KMS-11 (cell line): ENCODE measurements around the gene SMURF1.

Experiments
- H2AFZ ChIP-seq: fragments of 200-600 bp; sonication (generic); 2 replicates; pipeline ENCODE4 v1.6.1; 2016; ENCODE audit warnings: antibody characterized with exemption, mixed run types, low read depth
- H3K27ac ChIP-seq: fragments of 200-600 bp; sonication (generic); 2 replicates; pipeline ENCODE4 v1.6.1; 2016; ENCODE audit warnings: mild to moderate bottlenecking, mixed run types
- H3K27me3 ChIP-seq: fragments of 200-600 bp; sonication (generic); 2 replicates; pipeline ENCODE4 v1.6.1; 2017; ENCODE audit warnings: mild to moderate bottlenecking, low read depth, mixed run types, moderate library complexity; ENCODE audit not compliant: insufficient read depth
- H3K36me3 ChIP-seq: fragments of 200-600 bp; sonication (generic); 2 replicates; pipeline ENCODE4 v1.6.1; 2017; ENCODE audit warnings: mild to moderate bottlenecking, mixed run types; ENCODE audit not compliant: insufficient read depth
- H3K4me1 ChIP-seq: fragments of 200-600 bp; sonication (generic); 2 replicates; pipeline ENCODE4 v1.6.1; 2016; ENCODE audit warnings: mild to moderate bottlenecking, low read depth, mixed run types; ENCODE audit not compliant: poor library complexity, severe bottlenecking
- H3K4me2 ChIP-seq: fragments of 200-600 bp; sonication (generic); 2 replicates; pipeline ENCODE4 v1.7.0; 2016; ENCODE audit warnings: mild to moderate bottlenecking, mixed run types
- H3K4me3 ChIP-seq: fragments of 200-600 bp; sonication (generic); IDR thresholded peaks from 2 replicates; pipeline ENCODE4 v1.6.1; 2017; ENCODE audit warnings: low read depth, low read length, mixed read lengths; ENCODE audit not compliant: insufficient read depth
- H3K79me2 ChIP-seq: fragments of 200-600 bp; sonication (generic); 2 replicates; pipeline ENCODE4 v1.6.1; 2016; ENCODE audit warnings: low read depth, mixed run types; ENCODE audit not compliant: insufficient read depth
- H3K9ac ChIP-seq: fragments of 200-600 bp; sonication (generic); 2 replicates; pipeline ENCODE4 v1.6.1; 2016; ENCODE audit warnings: mild to moderate bottlenecking, mixed run types
- H4K20me1 ChIP-seq: fragments of 200-600 bp; sonication (generic); 2 replicates; pipeline ENCODE4 v1.6.1; 2016; ENCODE audit warnings: mild to moderate bottlenecking, mixed run types; ENCODE audit not compliant: insufficient read depth
- CTCF ChIP-seq: fragments of 200-600 bp; sonication (generic); conservative IDR thresholded peaks from 2 replicates; pipeline ENCODE4 v1.6.1; 2017; ENCODE audit warnings: low read depth, mild to moderate bottlenecking, antibody characterized with exemption, low read length, moderate library complexity, mixed read lengths

Gene SMURF1

DNA sequence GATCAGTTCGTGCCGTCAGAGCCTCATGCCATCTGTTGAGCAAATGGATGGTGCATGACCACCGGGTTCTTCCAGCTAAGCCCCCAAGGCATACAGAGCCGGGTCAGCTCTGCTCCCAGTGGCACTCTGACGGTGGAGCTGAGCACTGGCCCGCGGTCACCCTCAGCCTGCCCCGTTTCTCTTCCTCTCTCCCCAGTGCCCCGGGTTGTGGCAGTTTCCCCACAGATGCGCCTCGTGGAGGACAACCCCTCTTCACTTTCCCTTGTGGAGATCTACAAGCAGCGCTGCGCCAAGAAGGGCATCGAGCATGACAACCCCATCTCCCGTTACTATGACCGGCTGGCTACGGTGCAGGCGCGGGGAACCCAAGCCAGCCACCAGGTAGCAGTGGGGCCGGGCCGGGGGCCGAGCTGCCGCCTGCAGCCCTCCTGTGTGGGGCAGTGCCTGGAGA is 135.7 kb downstream of the SMURF1 start:
- no peak overlapping the region for H3K9ac ChIP-seq
- no peaks in the 10 kb centered on the region for H3K27me3 ChIP-seq
- H4K20me1 ChIP-seq, result no peaks in the 10 kb centered on the region
- no peak overlapping the region for H3K4me2 ChIP-seq
- no peak overlapping the region for H3K27ac ChIP-seq
- no peaks in the 10 kb centered on the region for H3K4me1 ChIP-seq
- no peak overlapping the region for H3K4me3 ChIP-seq
- H2AFZ ChIP-seq, result no peak overlapping the region
- no peak for TF ChIP-seq CTCF
- H3K79me2 ChIP-seq, result no peaks in the 10 kb centered on the region; the same call in 1 of the 2 replicates
- H3K36me3 ChIP-seq, result peaks cover 25% of the 10 kb centered on the region; the same call in 1 of the 2 replicates

GRCh38 chr7:99006739-99007424 is 137.0 kb downstream of the SMURF1 start:
- Histone ChIP-seq H4K20me1 (no peaks in the 10 kb centered on the region), H3K36me3 (peaks cover 24% of the 10 kb centered on the region; the same call in 1 of the 2 replicates), H3K4me1 (no peaks in the 10 kb centered on the region), H3K9ac (no peak overlapping the region), H3K27ac (no peak overlapping the region), H3K4me2 (no peak overlapping the region), H2AFZ (no peak overlapping the region), H3K27me3 (no peaks in the 10 kb centered on the region), H3K79me2 (no peaks in the 10 kb centered on the region; the same call in 1 of the 2 replicates), H3K4me3 (no peak overlapping the region)
- no peak for TF ChIP-seq CTCF

DNA sequence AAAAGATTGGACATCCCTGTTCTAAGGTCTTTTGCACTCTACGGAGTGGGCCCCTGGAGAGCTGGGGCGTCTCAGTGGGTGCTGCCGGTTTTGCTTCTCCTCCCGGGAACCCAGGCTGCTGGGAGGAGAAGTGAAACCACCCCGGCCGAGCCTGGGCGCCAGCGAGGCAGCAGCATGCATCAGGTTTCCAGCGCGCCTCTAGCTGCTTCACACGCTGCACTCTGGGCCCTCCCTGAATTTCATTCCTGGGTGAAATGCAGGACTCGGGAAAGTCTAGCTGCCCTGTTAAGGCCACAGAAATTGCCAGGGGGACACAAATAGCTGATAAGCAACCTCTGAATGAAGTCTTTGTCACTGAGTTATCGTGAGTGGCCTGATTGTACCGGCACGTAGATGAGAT is 138.1 kb downstream of the SMURF1 start:
- no peaks in the 10 kb centered on the region for H3K27me3 ChIP-seq
- H3K4me3 ChIP-seq, result no peak overlapping the region
- H3K36me3 ChIP-seq, result peaks cover 13% of the 10 kb centered on the region; the same call in 1 of the 2 replicates
- no peak overlapping the region for H3K27ac ChIP-seq
- peaks cover 4% of the 10 kb centered on the region; the same call in 1 of the 2 replicates for H3K79me2 ChIP-seq
- no peak overlapping the region for H3K4me2 ChIP-seq
- no peaks in the 10 kb centered on the region for H4K20me1 ChIP-seq
- H2AFZ ChIP-seq, result no peak overlapping the region
- no peak for TF ChIP-seq CTCF
- H3K4me1 ChIP-seq, result no peaks in the 10 kb centered on the region
- H3K9ac ChIP-seq, result no peak overlapping the region

- TF ChIP-seq CTCF, result no peak
- Histone ChIP-seq H3K4me1 (no peaks in the 10 kb centered on the region), H2AFZ (no peak overlapping the region), H3K4me2 (no peak overlapping the region), H3K79me2 (peaks cover 6% of the 10 kb centered on the region; the same call in 1 of the 2 replicates), H3K9ac (no peak overlapping the region), H4K20me1 (no peaks in the 10 kb centered on the region), H3K27me3 (no peaks in the 10 kb centered on the region), H3K36me3 (peaks cover 14% of the 10 kb centered on the region; the same call in 1 of the 2 replicates), H3K27ac (no peak overlapping the region), H3K4me3 (no peak overlapping the region)
Observed at GRCh38 chr7:99004781-99005500, 139.0 kb downstream of the SMURF1 start.
